H1 (cell line): ENCODE results near the gene HMGXB3. TPM values are rescaled to one million over a fixed set of nuclear protein-coding genes. Genes with fewer than 3 reads are reported as not detected.

Experiments
- CTCF ChIA-PET: fragments of 300-600 bp; sonication (Branson Sonifier 250); formaldehyde crosslinking; loops from one replicate; lab custom pipeline; 2021; ENCODE audit not compliant: partially characterized antibody; lab: Charles Lee
- POLR2A ChIA-PET: fragments of 300-600 bp; sonication (Branson Sonifier 250); formaldehyde crosslinking; loops from one replicate; lab custom pipeline; 2021; ENCODE audit warnings: inconsistent platforms; ENCODE audit not compliant: partially characterized antibody; lab: Charles Lee
- DNase-seq, 2 experiments: peaks; one replicate each; pipeline versions ENCODE4 v3.0.0 to v3.0.0-alpha.2; 2010 to 2022; ENCODE audit warnings: low spot score in 2 of 2, low read depth in 1 of 2, mixed read lengths in 1 of 2
- FAIRE-seq: peaks from 2 replicates; lab custom pipeline; 2011; peaks lifted over from hg19 to GRCh38; lab: Jason Lieb, UNC
- H2AFZ ChIP-seq: 2 replicates; pipeline ENCODE4 v1.8.1; 2012; ENCODE audit warnings: low read length, inconsistent platforms
- H2AK5ac ChIP-seq: 2 replicates; pipeline ENCODE4 v1.6.1; 2013; ENCODE audit warnings: low read depth, low read length
- H2BK120ac ChIP-seq: replicated peaks from 2 replicates; pipeline ENCODE3; 2013; ENCODE audit warnings: low read depth, low read length, inconsistent platforms
- H2BK12ac ChIP-seq: 2 replicates; pipeline ENCODE4 v1.6.1; 2013; ENCODE audit warnings: low read depth, low read length
- H2BK15ac ChIP-seq: 2 replicates; pipeline ENCODE4 v1.6.1; 2013; ENCODE audit warnings: low read length
- H2BK20ac ChIP-seq: 2 replicates; pipeline ENCODE4 v1.6.1; 2013; ENCODE audit warnings: low read length
- H2BK5ac ChIP-seq: 2 replicates; pipeline ENCODE4 v1.6.1; 2013; ENCODE audit warnings: low read depth, low read length
- H3K14ac ChIP-seq: 2 replicates; pipeline ENCODE4 v1.6.1; 2013; ENCODE audit warnings: inconsistent platforms; ENCODE audit not compliant: insufficient read length
- H3K18ac ChIP-seq: 2 replicates; pipeline ENCODE4 v1.6.1; 2013; ENCODE audit warnings: low read length; ENCODE audit errors: extremely low read depth
- H3K23ac ChIP-seq: 2 replicates; pipeline ENCODE4 v1.6.1; 2013; ENCODE audit warnings: inconsistent platforms; ENCODE audit not compliant: insufficient read length
- H3K23me2 ChIP-seq: 2 replicates; pipeline ENCODE4 v1.6.1; 2013; ENCODE audit warnings: low read depth, low read length
- H3K27ac ChIP-seq: 2 replicates; pipeline ENCODE4 v1.6.1; 2011; ENCODE audit warnings: low read depth, low read length, inconsistent platforms
- H3K27me3 ChIP-seq, 4 experiments: replicated peaks in 1 of 4; 1 replicate in 1 of 4; 2 replicates in 3 of 4; pipeline versions ENCODE4 v1.6.1 to v1.8.1; 2011 to 2013; ENCODE audit warnings: low read length in 3 of 4, mild to moderate bottlenecking in 3 of 4, inconsistent platforms in 2 of 4, mixed read lengths in 2 of 4, moderate library complexity in 1 of 4; ENCODE audit not compliant: control insufficient read depth in 3 of 4, insufficient read depth in 3 of 4; ENCODE audit errors: extremely low read depth in 1 of 4
- H3K36me3 ChIP-seq, 4 experiments: 2 replicates each; pipeline versions ENCODE4 v1.6.1 to v1.8.1; 2011 to 2013; ENCODE audit warnings: mild to moderate bottlenecking in 4 of 4, low read length in 3 of 4, moderate library complexity in 2 of 4, control low read depth in 1 of 4, inconsistent platforms in 1 of 4; ENCODE audit not compliant: insufficient read depth in 4 of 4, control insufficient read depth in 2 of 4
- H3K4ac ChIP-seq: replicated peaks from 2 replicates; pipeline ENCODE3; 2013; ENCODE audit warnings: low read length, low read depth, mixed read lengths, inconsistent platforms; ENCODE audit not compliant: insufficient read length
- H3K4me1 ChIP-seq, 4 experiments: replicated peaks in 1 of 4; 1 replicate in 1 of 4; 2 replicates in 3 of 4; pipeline versions ENCODE4 v1.6.1 to v1.8.1; 2011 to 2013; ENCODE audit warnings: low read length in 3 of 4, inconsistent platforms in 2 of 4, mixed read lengths in 1 of 4; ENCODE audit not compliant: insufficient read depth in 4 of 4, control insufficient read depth in 3 of 4
- H3K4me2 ChIP-seq, 2 experiments: 2 replicates each; pipeline versions ENCODE4 v1.6.1 to v1.8.1; 2011 to 2013; ENCODE audit warnings: low read depth in 2 of 2, low read length in 2 of 2, control low read depth in 1 of 2, inconsistent platforms in 1 of 2, mild to moderate bottlenecking in 1 of 2; ENCODE audit not compliant: insufficient read depth in 1 of 2
- H3K4me3 ChIP-seq, 4 experiments: fragments of 200-600, 300-600 bp in 1 of 4; sonication (generic), shearing (Covaris generic), sonication (Bioruptor Twin) in 1 of 4; 2 replicates each; pipeline versions ENCODE4 v1.5.1 to v1.8.1; 2011 to 2016; ENCODE audit warnings: low read length in 4 of 4, low read depth in 3 of 4, control low read depth in 2 of 4, inconsistent platforms in 2 of 4, mild to moderate bottlenecking in 2 of 4, mixed read lengths in 1 of 4, moderate library complexity in 1 of 4; ENCODE audit not compliant: insufficient read depth in 2 of 4; ENCODE audit errors: extremely low read depth in 1 of 4
- H3K56ac ChIP-seq: replicated peaks from 2 replicates; pipeline ENCODE3; 2013; ENCODE audit warnings: low read depth, mild to moderate bottlenecking, mixed read lengths, low read length, inconsistent platforms; ENCODE audit not compliant: insufficient read length
- H3K79me1 ChIP-seq: 2 replicates; pipeline ENCODE4 v1.6.1; 2013; ENCODE audit warnings: low read depth, low read length, control low read depth
- H3K79me2 ChIP-seq, 2 experiments: 2 replicates each; pipeline versions ENCODE4 v1.6.1 to v1.8.1; 2012 to 2013; ENCODE audit warnings: low read length in 2 of 2, mild to moderate bottlenecking in 2 of 2, inconsistent platforms in 1 of 2; ENCODE audit not compliant: insufficient read depth in 2 of 2, control insufficient read depth in 1 of 2
- H3K9ac ChIP-seq, 4 experiments: replicated peaks in 1 of 4; 1 replicate in 1 of 4; 2 replicates in 3 of 4; pipeline versions ENCODE4 v1.6.1 to v1.8.1; 2011 to 2013; ENCODE audit warnings: low read depth in 3 of 4, low read length in 3 of 4, control low read depth in 2 of 4, mild to moderate bottlenecking in 2 of 4, moderate library complexity in 2 of 4, inconsistent platforms in 1 of 4; ENCODE audit errors: extremely low read depth in 1 of 4
- H3K9me3 ChIP-seq, 2 experiments: 2 replicates each; pipeline versions ENCODE4 v1.6.1 to v1.8.1; 2012 to 2013; ENCODE audit warnings: mild to moderate bottlenecking in 2 of 2, moderate library complexity in 2 of 2, control low read depth in 1 of 2, inconsistent platforms in 1 of 2, low read depth in 1 of 2, low read length in 1 of 2, mixed read lengths in 1 of 2; ENCODE audit not compliant: insufficient read depth in 2 of 2
- H4K20me1 ChIP-seq, 2 experiments: replicated peaks in 1 of 2; 2 replicates each; pipeline versions ENCODE3 to v1.8.1; 2011 to 2013; ENCODE audit warnings: inconsistent platforms in 2 of 2, low read length in 2 of 2, mild to moderate bottlenecking in 1 of 2; ENCODE audit not compliant: insufficient read depth in 2 of 2, control insufficient read depth in 1 of 2
- H4K5ac ChIP-seq: 2 replicates; pipeline ENCODE4 v1.6.1; 2013; ENCODE audit warnings: low read length, low read depth, mixed read lengths, inconsistent platforms; ENCODE audit not compliant: insufficient read length
- H4K8ac ChIP-seq: 2 replicates; pipeline ENCODE4 v1.8.0; 2013; ENCODE audit warnings: mild to moderate bottlenecking, moderate library complexity, low read length, inconsistent platforms; ENCODE audit not compliant: insufficient read depth; ENCODE audit errors: extremely low read depth
- H4K91ac ChIP-seq: replicated peaks from 2 replicates; pipeline ENCODE3; 2013; ENCODE audit warnings: low read length, mixed read lengths, inconsistent platforms; ENCODE audit not compliant: insufficient read length
- WGBS, 2 experiments: shearing (Covaris generic) in 1 of 2; methylation state at CpG; one replicate each; pipeline versions ENCODE4 v1.1.6 to v1.1.7; 2013 to 2015; ENCODE audit warnings: low lambda C conversion rate in 2 of 2, mixed read lengths in 2 of 2, inconsistent platforms in 1 of 2, low coverage in 1 of 2, missing lambda C conversion rate in 1 of 2; ENCODE audit not compliant: insufficient replicate concordance in 2 of 2, insufficient coverage in 1 of 2, insufficient read length in 1 of 2; ENCODE audit errors: extremely low coverage in 1 of 2, missing lambda C conversion rate in 1 of 2; 5-methylcytosine and 5-hydroxymethylcytosine counted together
- polyA plus RNA-seq, 7 experiments: library from polyadenylated mRNA; depleted of rRNA in 3 of 7; stranded (reverse) in 5 of 7; unstranded in 2 of 7; fragments of >200 nt in 5 of 7; fragments of 200-250 nt in 2 of 7; gene quantifications; 1 replicate in 5 of 7; 2 replicates in 1 of 7; 4 replicates in 1 of 7; pipeline versions ENCODE4 v1.2.1 to v1.2.3, GENCODE V29; 2011 to 2013; ENCODE audit warnings: missing spikeins in 2 of 7, mixed read lengths in 2 of 7
- total RNA-seq: library from RNA; stranded (reverse); fragmentation: NEBNext Ultra II Directional; extraction: Animal tissue kit (Norgen Biotek cat#: 25700); gene quantifications from 2 replicates; pipeline ENCODE4 v1.2.1, GENCODE V29; 2021
- TF ChIP-seq, protein P1 (sequence below): IDR thresholded peaks from 2 replicates; pipeline ENCODE4 v1.6.1; 2011; ENCODE audit warnings: low read depth, mild to moderate bottlenecking, low read length; ENCODE audit not compliant: insufficient read depth

Gene HMGXB3
- total and polyA plus RNA-seq, 2 of the 8 experiments (the other 6 are each of a cell fraction or from before 2014, with no cell fraction given), result 26.8 to 28.0 TPM

DNA sequence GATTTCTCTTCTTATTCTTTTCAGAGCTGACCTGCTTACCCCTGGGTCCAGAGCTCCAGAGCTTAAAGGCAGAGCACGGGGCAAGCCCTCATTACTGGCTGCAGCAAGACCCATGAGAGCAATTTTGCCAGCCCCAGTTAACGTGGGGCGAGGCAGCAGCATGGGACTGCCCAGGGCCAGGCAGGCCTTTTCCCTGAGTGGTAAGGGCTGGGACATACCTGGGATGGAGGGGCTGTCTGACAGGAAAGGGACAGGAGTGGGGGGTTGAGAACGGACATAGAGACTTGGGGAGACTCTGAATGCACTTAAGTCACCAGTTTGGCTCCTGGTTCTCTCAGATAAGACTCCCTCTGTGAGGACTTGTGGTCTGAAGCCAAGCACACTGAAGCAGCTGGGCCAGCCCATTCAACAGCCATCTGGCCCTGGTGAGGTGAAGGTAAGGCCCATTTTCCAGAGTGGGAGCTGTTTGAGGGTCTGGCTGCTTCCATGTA, 26.2 kb downstream of the HMGXB3 start:
- Histone ChIP-seq H3K27me3 (no peaks in the 10 kb centered on the region), H4K8ac (no peak overlapping the region), H3K14ac (no peak overlapping the region), H2BK5ac (no peak overlapping the region), H3K18ac (no peak overlapping the region), H3K4ac (no peak overlapping the region), H2BK20ac (no peak overlapping the region), H3K9ac (no peak overlapping the region), H4K20me1 (no peaks in the 10 kb centered on the region), H3K4me3 (no peak overlapping the region), H2BK12ac (no peak overlapping the region), H3K4me2 (no peak overlapping the region), H3K79me2 (no peaks in the 10 kb centered on the region), H4K91ac (no peak overlapping the region), H4K5ac (no peak overlapping the region), H3K23ac (no peak overlapping the region), H3K56ac (no peak overlapping the region), H3K79me1 (no peaks in the 10 kb centered on the region), H3K23me2 (no peaks in the 10 kb centered on the region), H3K27ac (no peak overlapping the region), H3K4me1 (no peaks in the 10 kb centered on the region; a peak in 1 of 7 replicates), H3K36me3 (peaks cover 6 to 58% (median 31%) of the 10 kb centered on the region in 4 experiments; a peak in 7 of 8 replicates), H2BK15ac (no peak overlapping the region), H2AK5ac (no peak overlapping the region), H3K9me3 (no peaks in the 10 kb centered on the region), H2AFZ (no peak overlapping the region), H2BK120ac (no peak overlapping the region)
- FAIRE-seq, result no peak
- 89% methylated on average over 4 of the region's 4 CpGs; no CpG with 5 or more reads in 1 of the 2 experiments for WGBS, 2 experiments
- ChIA-PET POLR2A (no interaction called here), CTCF (interaction anchor here (1.1 to 1.4 kb wide), 3 partner anchors 21 to 193 kb away, joined by 4 to 5 read pairs (median 4); no protein-coding TSS in a partner anchor)
- TF ChIP-seq, protein P1, sequence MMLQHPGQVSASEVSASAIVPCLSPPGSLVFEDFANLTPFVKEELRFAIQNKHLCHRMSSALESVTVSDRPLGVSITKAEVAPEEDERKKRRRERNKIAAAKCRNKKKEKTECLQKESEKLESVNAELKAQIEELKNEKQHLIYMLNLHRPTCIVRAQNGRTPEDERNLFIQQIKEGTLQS, result no peak
- no peak for DNase-seq
